ENCODE measurements around the gene STPG2.
"Not testable (repeated sequence)": the region's sequence is repeated elsewhere in the genome, so short reads cannot be mapped to it uniquely, and the experiment has no call there.

STPG2 gene

DNA sequence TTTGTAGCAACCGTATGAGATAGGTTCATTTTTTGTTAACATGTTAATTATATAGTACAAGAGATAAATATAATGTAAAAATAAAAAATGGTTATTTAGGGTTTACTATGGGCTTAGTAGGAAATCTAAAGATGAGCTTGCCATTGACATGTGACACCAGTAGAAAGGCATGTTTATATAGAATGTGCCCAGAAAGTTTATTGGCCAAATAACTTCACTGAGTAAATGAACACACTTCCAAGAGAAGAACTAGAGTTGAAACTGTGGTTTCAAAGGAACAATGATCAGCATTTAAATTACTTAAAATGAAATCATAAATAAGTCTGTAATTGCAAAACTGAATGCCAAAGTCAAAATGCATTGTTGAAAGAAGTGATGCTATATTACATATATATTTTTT lies 503.3 kb downstream of the STPG2 start:
- DNase-seq (ENCODE audit: low spot score), result no peak

DNA sequence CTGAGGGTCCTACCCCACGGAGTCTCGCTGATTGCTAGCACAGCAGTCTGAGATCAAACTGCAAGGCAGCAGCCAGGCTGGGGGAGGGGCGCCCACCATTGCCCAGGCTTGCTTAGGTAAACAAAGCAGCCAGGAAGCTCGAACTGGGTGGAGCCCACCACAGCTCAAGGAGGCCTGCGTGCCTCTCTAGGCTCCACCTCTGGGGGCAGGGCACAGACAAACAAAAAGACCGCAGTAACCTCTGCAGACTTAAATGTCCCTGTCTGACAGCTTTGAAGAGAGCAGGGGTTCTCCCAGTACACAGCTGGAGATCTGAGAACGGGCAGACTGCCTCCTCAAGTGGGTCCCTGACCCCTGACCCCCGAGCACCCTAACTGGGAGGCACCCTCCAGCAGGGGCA lies 509.4 kb downstream of the STPG2 start:
- DNase-seq (ENCODE audit: low spot score), result not testable (repeated sequence)

DNA sequence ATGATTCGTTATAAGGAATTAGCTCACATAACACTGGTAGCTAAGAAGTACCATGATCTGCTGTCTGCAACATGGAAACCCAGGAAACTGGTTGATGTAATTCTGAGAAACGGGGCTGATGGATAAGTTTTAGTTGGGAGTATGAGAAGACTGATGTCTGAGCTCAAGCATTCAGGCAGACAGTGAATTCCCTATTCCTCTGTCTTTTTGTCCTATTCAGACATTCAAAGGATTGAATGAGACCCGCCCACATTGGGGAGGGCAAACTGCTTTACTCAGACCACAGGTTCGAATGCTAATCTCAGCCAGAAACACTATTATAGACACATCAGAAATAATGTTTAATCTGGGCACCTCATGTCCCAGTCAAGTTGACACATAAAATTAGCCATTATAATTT lies 515.5 kb downstream of the STPG2 start:
- DNase-seq (ENCODE audit: low spot score), result no peak

DNA sequence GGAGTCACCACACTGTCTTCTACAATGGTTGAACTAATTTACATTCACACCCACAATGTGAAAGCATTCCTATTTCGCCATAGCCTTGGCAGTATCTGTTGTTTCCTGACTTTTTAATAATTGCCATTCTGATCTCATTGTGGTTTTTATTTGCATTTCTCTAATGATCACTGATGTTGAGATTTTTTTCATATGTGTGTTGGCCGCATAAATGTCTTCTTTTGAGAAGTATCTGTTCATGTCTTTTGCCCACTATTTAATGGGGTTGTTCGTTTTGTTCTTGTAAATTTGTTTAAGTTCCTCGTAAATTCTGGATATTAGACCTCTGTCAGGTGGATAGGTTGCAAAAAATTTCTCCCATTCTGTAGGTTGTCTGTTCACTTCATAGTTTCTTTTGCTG lies 519.1 kb downstream of the STPG2 start:
- no peak for DNase-seq (ENCODE audit: low spot score)

- no peak for DNase-seq (ENCODE audit: low spot score)
Measured at GRCh38 chr4:97605932-97606331, 537.3 kb downstream of the STPG2 start.

DNA sequence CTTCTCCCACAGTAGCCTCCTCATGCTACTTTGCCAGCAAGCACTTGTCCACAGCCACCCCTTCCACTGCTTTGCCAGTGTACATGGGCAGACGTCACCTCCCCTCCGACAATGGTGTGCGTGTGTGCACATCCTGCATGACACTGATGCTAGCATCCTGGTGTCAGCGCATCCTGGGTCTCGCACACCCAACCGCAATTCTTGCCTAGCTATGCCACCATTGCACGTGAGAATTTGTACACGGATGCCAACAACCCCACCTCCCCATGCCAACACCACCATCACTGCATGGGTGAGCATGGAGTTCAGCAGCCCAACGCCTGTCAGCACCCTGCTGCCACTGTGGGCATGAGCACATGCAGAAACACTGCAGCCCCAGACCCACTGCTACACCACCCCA lies 550.0 kb downstream of the STPG2 start:
- no peak for DNase-seq (ENCODE audit: low spot score)

DNA sequence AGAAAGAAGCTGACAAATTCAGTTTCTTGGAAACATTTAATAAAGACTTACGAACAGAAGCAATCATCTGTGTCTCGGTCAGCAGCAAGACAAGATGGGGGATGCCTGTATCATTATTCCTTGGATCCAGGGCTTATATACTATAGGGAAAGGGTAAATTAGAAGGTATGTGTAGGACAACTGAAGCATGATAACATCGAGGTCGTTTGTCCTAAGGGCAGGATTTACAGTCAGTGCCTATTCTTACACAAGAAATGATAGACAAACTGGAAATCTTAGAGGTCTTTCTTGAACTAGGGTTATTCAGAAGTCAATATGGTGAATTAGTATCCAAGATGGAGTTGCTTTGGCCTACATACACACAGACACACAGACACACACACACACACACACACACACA lies 553.0 kb downstream of the STPG2 start:
- DNase-seq (ENCODE audit: low spot score), result no peak

DNA sequence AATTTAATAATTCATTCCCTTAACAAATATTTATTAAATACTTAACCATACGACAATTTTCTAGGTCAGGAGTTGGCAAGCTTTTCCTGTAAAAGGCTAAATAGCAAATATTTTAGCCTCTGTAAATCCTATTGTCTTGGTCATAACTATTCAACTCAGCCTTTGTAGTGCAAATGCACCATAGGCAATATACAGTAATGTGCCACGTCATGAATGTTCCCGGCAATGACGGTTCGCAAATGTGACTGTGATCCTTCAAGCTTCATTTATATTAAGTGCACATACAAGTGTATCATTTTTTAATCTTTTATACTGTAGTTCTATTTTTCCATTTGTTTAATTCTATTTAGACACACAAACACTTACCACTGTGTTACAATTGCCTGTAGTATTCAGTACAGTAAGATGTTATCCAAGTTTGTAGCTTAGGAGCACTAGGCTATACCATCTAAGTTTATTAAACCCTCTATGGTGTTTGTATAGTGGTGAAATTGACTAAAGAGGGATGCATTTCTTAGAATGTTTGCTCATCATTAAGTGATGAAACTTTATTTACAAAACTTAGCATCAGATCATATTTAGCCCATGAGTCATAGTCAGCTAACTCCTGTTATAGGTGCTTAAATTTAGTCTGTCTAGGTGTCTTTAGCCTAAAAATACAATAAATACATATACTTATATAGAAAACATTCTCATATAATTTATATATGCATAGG lies 553.6 kb downstream of the STPG2 start:
- DNase-seq (ENCODE audit: low spot score), result no peak

- no peak for DNase-seq (ENCODE audit: low spot score)
Measured at GRCh38 chr4:97587912-97588311, 555.4 kb downstream of the STPG2 start.

DNA sequence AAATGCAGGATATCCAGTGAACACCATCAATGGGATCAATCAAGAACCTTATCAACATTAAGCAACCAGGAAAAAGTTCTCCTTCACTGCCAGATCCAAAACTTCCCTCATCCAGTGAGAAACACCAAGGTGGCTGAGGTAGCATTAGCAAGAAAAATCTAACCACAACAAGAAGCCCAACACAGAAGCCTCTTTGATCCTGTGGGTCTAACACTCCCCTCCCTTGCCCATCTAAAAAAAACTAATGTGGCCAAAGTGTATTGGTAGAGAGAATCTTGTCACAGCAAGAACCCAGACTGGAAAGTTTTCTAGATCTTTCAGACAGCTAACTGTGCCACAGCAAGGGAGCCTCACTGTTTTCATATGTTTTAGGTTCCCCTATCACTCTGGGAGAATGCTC lies 558.0 kb downstream of the STPG2 start:
- DNase-seq (ENCODE audit: low spot score), result no peak

- no peak for DNase-seq (ENCODE audit: low spot score)
Measured at GRCh38 chr4:97582890-97583289, 560.4 kb downstream of the STPG2 start.

DNA sequence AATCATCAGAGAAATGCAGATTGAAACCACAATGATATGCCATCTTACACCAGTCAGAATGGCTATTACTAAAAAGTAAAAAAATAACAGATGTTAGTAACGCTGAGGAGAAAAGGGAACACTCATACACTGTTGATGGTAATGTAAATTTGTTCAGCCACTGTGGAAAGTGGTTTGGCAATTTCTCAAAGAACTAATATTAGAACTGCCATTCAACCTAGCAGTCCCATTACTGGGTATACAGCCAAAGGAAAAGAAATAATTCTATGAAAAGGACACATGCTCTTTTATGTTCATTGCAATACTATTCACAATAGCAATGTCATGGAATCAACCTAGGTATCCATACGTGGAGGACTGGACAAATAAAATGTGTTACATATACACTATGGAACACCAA lies 566.3 kb downstream of the STPG2 start:
- DNase-seq (ENCODE audit: low spot score), result no peak

GRCh38 chr4:97560009-97560408 lies 583.3 kb downstream of the STPG2 start:
- no peak for DNase-seq (ENCODE audit: low spot score)

GRCh38 chr4:97558204-97558778 lies 585.0 kb downstream of the STPG2 start:
- DNase-seq (ENCODE audit: low spot score), result no peak

GRCh38 chr4:97550637-97551036 lies 592.6 kb downstream of the STPG2 start:
- DNase-seq (ENCODE audit: low spot score), result not testable (repeated sequence)

DNA sequence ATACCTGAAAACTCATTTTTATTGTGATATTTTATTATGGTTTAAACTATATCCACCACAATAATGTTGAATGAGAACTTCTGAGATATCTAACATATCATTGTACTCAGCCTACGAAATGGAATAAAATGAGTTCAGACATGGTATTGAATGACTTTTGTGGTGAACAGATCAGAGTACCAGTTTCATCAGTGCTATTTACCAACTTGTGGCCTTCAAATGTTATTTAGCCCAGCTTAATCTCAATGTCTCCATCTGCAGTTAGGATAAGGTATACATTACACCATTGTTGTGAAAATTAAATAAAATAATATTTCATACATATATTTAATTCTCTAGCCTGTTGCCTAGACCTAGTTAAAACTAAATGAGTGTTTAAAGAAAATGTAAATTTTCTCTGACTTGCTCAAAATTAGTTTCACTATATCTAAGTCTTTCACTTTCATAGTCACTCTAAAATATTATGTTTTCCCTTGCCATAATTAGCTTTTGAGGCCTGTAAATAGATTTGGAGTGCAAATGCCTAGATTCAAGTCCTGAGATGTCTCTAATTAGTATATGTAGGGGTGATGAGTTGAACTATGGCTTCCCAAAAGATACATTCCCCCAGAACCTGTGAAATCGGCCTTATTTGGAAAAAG lies 594.2 kb downstream of the STPG2 start:
- no peak for DNase-seq (ENCODE audit: low spot score)

DNA sequence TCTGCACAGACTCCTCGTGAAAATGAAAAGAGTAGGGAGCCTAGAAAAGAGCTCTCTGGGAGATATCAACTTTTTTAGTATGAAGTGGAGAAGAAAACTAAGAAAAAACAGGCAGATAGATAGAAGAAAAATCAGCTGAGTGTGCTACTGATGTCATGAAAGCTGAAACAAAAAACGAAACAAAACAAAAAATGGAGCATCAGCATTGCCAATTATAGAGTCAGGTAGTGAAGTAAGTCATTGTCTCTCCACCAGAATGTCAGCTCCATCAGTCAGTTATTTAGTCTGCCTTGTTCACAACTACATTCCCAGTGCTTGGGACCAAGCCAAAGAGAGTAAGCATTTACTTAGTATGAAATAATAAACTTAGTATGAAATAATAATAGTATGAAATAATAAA lies 595.1 kb downstream of the STPG2 start:
- DNase-seq (ENCODE audit: low spot score), result no peak

- no peak for DNase-seq (ENCODE audit: low spot score)
Measured at GRCh38 chr4:97531351-97531750, 611.9 kb downstream of the STPG2 start.

- no peak for DNase-seq (ENCODE audit: low spot score)
Measured at GRCh38 chr4:97530676-97531075, 612.6 kb downstream of the STPG2 start.

DNA sequence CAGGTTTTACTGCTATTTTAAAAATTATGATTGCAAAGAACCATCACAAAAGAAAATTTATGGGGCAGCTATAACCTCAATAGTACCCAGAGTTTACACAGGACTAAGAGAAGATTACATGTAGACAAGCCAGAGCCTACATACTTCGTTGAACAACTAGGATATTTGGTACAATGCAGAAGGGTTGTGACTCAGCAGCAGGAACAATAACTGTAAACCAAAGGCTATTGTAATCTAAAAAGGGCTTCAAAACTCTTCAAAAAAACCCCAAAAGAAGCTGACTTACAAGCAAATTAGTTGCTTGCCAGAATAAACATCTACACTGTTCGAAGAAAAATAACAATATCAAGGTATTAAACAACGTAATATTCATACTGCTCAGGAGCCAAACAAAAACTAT lies 618.0 kb downstream of the STPG2 start:
- DNase-seq (ENCODE audit: low spot score), result no peak

GRCh38 chr4:97517939-97518338 lies 625.3 kb downstream of the STPG2 start:
- no peak for DNase-seq (ENCODE audit: low spot score)

DNA sequence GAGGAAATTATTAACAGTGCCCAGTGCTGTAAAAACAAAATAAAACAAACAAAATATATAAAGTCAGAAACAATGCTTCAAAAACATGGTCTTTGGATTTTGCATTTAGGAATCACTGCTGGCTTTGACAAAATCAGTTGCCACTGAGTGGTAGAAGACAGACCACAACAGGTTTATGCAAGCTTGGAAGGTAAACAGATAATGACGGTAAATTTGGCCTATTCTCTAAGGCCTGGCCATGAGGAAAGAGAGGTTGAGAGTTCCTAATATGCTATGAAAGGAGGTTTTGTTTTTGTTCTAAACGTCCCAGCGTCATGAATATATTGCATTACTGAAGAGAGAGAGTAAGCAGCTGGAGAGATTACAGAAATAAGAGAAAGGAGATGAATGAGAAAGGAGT lies 629.4 kb downstream of the STPG2 start:
- no peak for DNase-seq (ENCODE audit: low spot score)
